Fibroblast of the aortic adventitia (primary cell): ENCODE data around the gene RAP1GAP. TPM values are rescaled to one million over a fixed set of nuclear protein-coding genes. Genes with fewer than 3 reads are reported as not detected.

Experiments
- DNase-seq: peaks from one replicate; pipeline ENCODE4 v3.0.0-alpha.2; 2010; ENCODE audit warnings: low read depth
- H3K4me3 ChIP-seq: 2 replicates; pipeline ENCODE4 v1.5.1; 2011; ENCODE audit warnings: low read depth, mild to moderate bottlenecking, control low read depth, low read length, moderate library complexity
- total RNA-seq: library from RNA; depleted of rRNA; stranded (reverse); fragments of >200 nt; gene quantifications from 2 replicates; pipeline ENCODE4 v1.2.3, GENCODE V29; 2012; ENCODE audit warnings: low replicate concordance
- TF ChIP-seq, protein P1 (sequence below): IDR thresholded peaks from 2 replicates; pipeline ENCODE4 v1.5.1; 2011; ENCODE audit warnings: mild to moderate bottlenecking, low read length, control low read depth, inconsistent platforms; ENCODE audit not compliant: insufficient read depth

Gene RAP1GAP
- total RNA-seq, 1 donor: 0.09 TPM

DNA sequence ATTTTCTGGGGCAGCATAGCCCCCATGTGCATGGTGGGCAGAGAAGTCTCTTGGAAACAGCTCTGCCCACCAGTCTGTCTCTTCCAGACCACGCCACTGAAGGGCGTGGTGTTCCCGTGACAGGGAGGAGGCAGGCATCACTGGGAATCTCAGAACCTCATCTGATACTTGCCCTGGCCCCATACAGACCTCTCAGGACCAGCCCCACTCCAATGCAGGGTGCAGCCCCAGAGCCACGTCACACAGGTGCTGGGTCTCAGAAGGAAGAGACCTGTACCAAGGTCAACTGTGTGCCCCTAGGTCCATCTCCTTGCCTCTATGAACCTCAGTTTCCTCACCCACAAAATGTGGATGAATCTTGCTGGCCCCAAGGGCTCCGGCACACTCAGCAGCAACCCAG is 7.3 kb downstream of the RAP1GAP start:
- no peak overlapping the region for H3K4me3 ChIP-seq
- TF ChIP-seq, protein P1, sequence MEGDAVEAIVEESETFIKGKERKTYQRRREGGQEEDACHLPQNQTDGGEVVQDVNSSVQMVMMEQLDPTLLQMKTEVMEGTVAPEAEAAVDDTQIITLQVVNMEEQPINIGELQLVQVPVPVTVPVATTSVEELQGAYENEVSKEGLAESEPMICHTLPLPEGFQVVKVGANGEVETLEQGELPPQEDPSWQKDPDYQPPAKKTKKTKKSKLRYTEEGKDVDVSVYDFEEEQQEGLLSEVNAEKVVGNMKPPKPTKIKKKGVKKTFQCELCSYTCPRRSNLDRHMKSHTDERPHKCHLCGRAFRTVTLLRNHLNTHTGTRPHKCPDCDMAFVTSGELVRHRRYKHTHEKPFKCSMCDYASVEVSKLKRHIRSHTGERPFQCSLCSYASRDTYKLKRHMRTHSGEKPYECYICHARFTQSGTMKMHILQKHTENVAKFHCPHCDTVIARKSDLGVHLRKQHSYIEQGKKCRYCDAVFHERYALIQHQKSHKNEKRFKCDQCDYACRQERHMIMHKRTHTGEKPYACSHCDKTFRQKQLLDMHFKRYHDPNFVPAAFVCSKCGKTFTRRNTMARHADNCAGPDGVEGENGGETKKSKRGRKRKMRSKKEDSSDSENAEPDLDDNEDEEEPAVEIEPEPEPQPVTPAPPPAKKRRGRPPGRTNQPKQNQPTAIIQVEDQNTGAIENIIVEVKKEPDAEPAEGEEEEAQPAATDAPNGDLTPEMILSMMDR: no peak
- DNase-seq: no peak

DNA sequence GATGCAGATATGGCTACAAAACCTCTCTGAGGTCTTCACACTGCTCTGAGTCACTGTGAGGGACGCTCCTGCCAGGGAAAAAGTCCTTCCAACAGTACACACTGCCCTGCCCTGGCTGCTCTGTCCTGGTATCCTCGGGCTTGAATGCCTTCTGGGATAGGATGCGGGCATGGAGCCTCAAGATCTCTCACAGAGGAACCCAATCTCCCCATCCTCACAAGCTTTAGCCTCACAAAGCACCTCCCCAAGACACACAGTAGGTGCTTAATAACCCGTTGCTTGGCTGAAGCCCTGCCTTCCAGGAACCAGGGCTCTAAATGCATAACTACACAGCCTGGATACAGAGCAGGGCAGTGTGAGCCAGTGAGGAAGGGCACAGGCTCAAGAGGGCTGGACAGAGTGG is 9.2 kb downstream of the RAP1GAP start:
- H3K4me3 ChIP-seq: no peak overlapping the region
- TF ChIP-seq, protein P1: no peak

DNA sequence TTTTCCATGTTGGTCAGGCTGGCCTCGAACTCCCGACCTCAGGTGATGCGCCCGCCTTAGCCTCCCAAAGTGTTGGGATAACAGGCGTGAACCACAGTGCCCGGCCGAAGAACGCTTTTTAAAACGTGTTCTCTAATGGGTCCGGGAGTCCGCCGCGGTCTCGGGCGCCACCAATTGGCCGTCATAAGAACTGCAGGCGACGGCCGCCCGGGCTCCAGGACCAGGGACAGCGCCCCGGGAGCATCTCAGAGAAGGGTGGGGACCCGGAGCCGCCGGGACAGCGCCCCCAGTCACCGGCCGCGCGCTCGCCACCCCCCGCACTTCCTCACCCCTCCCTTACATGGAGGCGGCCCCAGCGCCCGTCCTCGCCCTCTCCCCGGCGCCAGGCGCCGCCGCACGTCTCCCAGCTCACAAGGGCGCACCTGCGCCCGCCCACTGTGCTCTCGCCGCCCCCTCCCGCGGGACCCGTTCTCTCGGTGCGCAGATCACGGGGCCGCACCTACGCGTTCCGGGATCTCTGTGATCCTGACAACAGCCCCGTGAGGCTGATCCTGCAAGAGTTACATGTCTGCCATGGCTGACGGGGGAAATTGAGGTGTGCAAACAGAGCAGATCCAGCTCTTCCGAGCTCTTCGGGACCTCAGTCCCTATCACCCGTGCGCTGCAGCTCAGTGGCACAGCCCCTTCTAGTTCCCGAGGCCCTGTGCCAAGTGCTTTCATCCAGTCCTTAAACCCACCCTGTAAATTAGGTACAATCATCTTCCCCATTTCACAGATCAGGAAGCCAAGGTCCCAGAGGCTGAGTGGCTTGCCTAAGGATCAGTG is 9.8 kb downstream of the RAP1GAP start:
- DNase-seq: peak; percentile 44
- H3K4me3 ChIP-seq: peak overlapping the region; percentile 13
- TF ChIP-seq, protein P1: peak; percentile 95

More for the DNA sequence above, 9.2 kb downstream of the RAP1GAP start:
- DNase-seq: no peak

DNA sequence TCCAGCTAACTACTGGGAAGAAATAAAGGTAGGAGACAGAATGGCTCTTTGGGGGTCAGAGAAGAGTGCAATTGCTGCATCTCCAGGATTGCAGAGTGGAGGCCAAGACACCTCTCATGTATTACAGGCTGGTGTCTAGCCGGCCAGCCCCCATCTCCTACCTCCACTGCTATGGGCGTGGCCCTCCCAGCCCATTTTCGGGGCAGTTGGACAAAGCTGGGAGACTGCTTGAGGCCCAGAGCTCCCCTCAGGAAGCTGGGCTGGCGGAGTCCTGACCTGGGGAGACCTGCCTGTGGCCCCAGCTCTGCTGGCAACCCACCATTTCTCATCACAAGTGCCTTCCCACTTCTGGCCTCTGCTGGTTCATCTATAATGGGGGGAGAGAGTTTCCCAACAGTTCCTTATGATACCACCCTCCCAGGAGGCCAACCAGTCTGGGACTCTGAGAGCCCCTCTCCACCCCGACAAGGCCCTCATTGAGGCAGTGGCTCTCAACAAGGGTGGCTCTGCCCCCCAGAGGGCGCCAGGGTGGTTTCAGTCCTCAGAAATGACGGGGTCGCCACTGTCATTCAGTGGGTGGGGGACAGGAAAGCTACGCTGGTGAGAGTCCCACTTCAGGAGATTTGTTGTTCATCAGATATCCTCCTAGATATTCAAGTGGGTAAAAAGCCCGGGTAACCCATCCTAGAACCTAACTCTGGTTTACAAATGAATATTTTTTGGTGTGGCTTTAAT is 11.5 kb downstream of the RAP1GAP start:
- TF ChIP-seq, protein P1: no peak
- no peak for DNase-seq
- no peak overlapping the region for H3K4me3 ChIP-seq

DNA sequence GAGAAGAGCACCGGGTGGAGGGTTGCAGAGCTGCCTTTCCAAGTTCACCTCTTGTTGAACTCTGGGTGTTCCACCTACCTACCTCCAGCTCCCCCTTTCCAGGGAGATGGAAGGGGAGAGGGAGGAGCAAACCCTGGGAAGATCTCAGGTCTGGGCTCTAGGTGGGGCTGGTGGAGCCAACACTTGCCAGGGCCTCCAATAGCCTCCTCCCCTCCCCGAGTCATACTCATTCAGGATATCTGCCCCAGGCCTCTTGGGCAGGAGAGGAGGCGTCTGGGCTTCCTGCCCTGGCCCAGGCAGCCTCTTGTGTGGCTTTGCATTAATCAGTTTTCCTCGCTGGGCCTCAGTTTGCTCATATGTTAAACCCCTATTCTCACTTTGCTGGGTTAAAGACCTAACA is 13.4 kb downstream of the RAP1GAP start:
- DNase-seq: no peak
- TF ChIP-seq, protein P1: no peak
- no peak overlapping the region for H3K4me3 ChIP-seq

DNA sequence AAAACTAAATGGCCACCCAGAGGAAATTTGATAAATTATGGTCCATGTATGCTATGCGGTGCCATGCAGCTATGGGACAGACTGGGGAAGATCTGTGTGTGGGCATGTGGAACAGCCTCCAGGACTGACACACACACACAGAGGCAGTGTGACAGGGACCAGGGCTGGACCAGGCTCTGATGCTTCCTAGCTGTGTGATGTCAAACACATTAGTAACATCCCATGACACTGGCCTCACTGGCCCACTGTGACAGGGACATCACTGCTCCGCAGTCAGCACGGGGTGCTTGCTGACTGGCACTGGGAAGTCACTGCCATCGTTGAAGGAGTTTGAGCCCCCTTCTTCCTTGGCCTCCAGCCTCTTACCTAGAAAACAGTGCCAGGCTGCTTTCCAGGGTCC is 13.9 kb downstream of the RAP1GAP start:
- H3K4me3 ChIP-seq: no peak overlapping the region
- TF ChIP-seq, protein P1: no peak
- DNase-seq: no peak
